Panc1 (cell line): ENCODE results near the gene FAM184B. TPM values are rescaled to one million over a fixed set of nuclear protein-coding genes. Genes with fewer than 3 reads are reported as not detected.

Experiments used
- ATAC-seq: fragments of 200-7000 bp; cut with Tn5 transposase; 2 replicates; pipeline ENCODE4 v1.9.1; 2020; ENCODE audit warnings: mild to moderate bottlenecking, moderate library complexity
- BruUV-seq: library from RNA; stranded (reverse); fragments of 400-500 nt; replicated peaks from 2 replicates; lab custom pipeline; 2021; lab: Mats Ljungman, UMichigan
- CTCF ChIA-PET: fragments of 300-600 bp; sonication (Branson Sonifier 250); formaldehyde crosslinking; loops from one replicate; lab custom pipeline; 2022; ENCODE audit warnings: antibody characterized with exemption; lab: Charles Lee
- POLR2A ChIA-PET: fragments of 300-600 bp; sonication (Branson Sonifier 250); formaldehyde crosslinking; loops from one replicate; lab custom pipeline; 2022; ENCODE audit warnings: antibody characterized with exemption; lab: Charles Lee
- DNase-seq: peaks from one replicate; pipeline ENCODE4 v3.0.0-alpha.2; 2010; ENCODE audit warnings: low read depth, low spot score
- H3K27ac ChIP-seq: 2 replicates; pipeline ENCODE4 v1.5.1; 2011; ENCODE audit warnings: mild to moderate bottlenecking, low read length, inconsistent platforms
- H3K27me3 ChIP-seq: fragments of 200-500 bp; sonication (Bioruptor generic); 2 replicates; pipeline ENCODE4 v1.6.0; 2014; ENCODE audit warnings: low read length, inconsistent platforms; ENCODE audit not compliant: control insufficient read depth, insufficient read depth
- H3K36me3 ChIP-seq: fragments of 200-500 bp; sonication (Bioruptor generic); 2 replicates; pipeline ENCODE4 v1.5.1; 2014; ENCODE audit warnings: inconsistent platforms, mild to moderate bottlenecking, low read length, moderate library complexity; ENCODE audit not compliant: control insufficient read depth, insufficient read depth
- H3K4me1 ChIP-seq: 2 replicates; pipeline ENCODE4 v1.5.1; 2011; ENCODE audit warnings: inconsistent platforms, mild to moderate bottlenecking, low read length, moderate library complexity; ENCODE audit not compliant: control insufficient read depth, insufficient read depth
- H3K4me3 ChIP-seq, 2 experiments: 2 replicates each; pipeline ENCODE4 v1.5.1; 2011 to 2012; ENCODE audit warnings: low read depth in 2 of 2, low read length in 2 of 2, mild to moderate bottlenecking in 2 of 2, inconsistent platforms in 1 of 2, moderate library complexity in 1 of 2
- H3K9me3 ChIP-seq: fragments of 200-500 bp; sonication (Bioruptor generic); 2 replicates; pipeline ENCODE4 v1.5.1; 2014; ENCODE audit warnings: low read depth, mild to moderate bottlenecking, inconsistent platforms, low read length, moderate library complexity; ENCODE audit not compliant: control insufficient read depth, insufficient read depth
- CTCF ChIP-seq: fragments of 450-650 bp; IDR thresholded peaks from 2 replicates; pipeline ENCODE4 v1.5.1; 2017; ENCODE audit warnings: mild to moderate bottlenecking
- POLR2AphosphoS5 ChIP-seq: IDR thresholded peaks from 2 replicates; pipeline ENCODE4 v1.6.1; 2012; ENCODE audit warnings: mild to moderate bottlenecking, low read depth, low read length, moderate library complexity
- REST ChIP-seq, 2 experiments: IDR thresholded peaks; 2 replicates each; pipeline ENCODE4 v1.6.1; 2011 to 2012; ENCODE audit warnings: low read depth in 2 of 2, control low read depth in 1 of 2, low read length in 1 of 2, mild to moderate bottlenecking in 1 of 2, moderate library complexity in 1 of 2; ENCODE audit not compliant: insufficient read depth in 1 of 2
- SIN3A ChIP-seq: IDR thresholded peaks from 2 replicates; pipeline ENCODE4 v1.6.1; 2012; ENCODE audit warnings: low read depth, mild to moderate bottlenecking, low read length, moderate library complexity, borderline replicate concordance; ENCODE audit not compliant: insufficient read depth
- TCF7L2 ChIP-seq: IDR thresholded peaks from 2 replicates; pipeline ENCODE4 v1.6.1; 2011; ENCODE audit warnings: mild to moderate bottlenecking, low read depth, low read length, inconsistent platforms
- in situ Hi-C: cut with HindIII; loops from 2 replicates; pipeline ENCODE4 v1.10.0; 2016; ENCODE audit warnings: low sequenced_read_pairs, low pct_unique_long_range_greater_than_20kb
- intact Hi-C: fragments of 100-400 bp; cut with micrococcal nuclease; formaldehyde crosslinking; loops from one replicate; pipeline ENCODE4 v1.10.0; 2022; ENCODE audit not compliant: unreplicated experiment
- total RNA-seq: library from RNA; stranded (reverse); gene quantifications from one replicate; pipeline ENCODE4 v1.2.1, GENCODE V29; 2021; ENCODE audit not compliant: unreplicated experiment

Gene FAM184B
- total RNA-seq, 1 experiment from 2014 or later, result 0.03 TPM

GRCh38 chr4:17614416-17615299, 166.8 kb downstream of the FAM184B start, which contains the start of gene MED28:
Gene MED28, plus strand, starts transcription at chr4:17614641. Its CDS starts 14 bp downstream, at chr4:17614655.
- Histone ChIP-seq H3K27ac (peak within 1 kb of the TSS; percentile 97), H3K4me1 (no peaks in the 10 kb centered on the region), H3K4me3 (peak within 1 kb of the TSS; percentile 97), H3K36me3 (peaks cover 9% of the 10 kb centered on the region; the same call in 1 of the 2 replicates), H3K27me3 (no peaks in the 10 kb centered on the region), H3K9me3 (no peaks in the 10 kb centered on the region)
- peak; percentile 90; the same call in 1 of the 2 replicates for TF ChIP-seq SIN3A
- TF ChIP-seq CTCF, result no peak
- TF ChIP-seq POLR2AphosphoS5, result peak; percentile 86
- ATAC-seq (peak; percentile 96), DNase-seq (peak; percentile 32)
- intact Hi-C loops (no loop called here), in situ Hi-C loops (no loop called here)
- BruUV-seq, result TSS peak; percentile 93
- POLR2A ChIA-PET, result interaction anchor here (0.5 to 0.6 kb wide), 3 partner anchors 9 to 43 kb away, joined by 4 to 23 read pairs (median 8); no protein-coding TSS in a partner anchor
- CTCF ChIA-PET, result interaction anchor here (0.6 kb wide), 1 partner anchor 100 kb away, joined by 3 read pairs; no protein-coding TSS in a partner anchor

GRCh38 chr4:17613761-17614415, 167.5 kb downstream of the FAM184B start:
- Histone ChIP-seq H3K36me3 (peaks cover 9% of the 10 kb centered on the region; the same call in 1 of the 2 replicates), H3K4me3 (peak overlapping the region; percentile 97), H3K27ac (peak overlapping the region; percentile 97), H3K27me3 (no peaks in the 10 kb centered on the region), H3K4me1 (no peaks in the 10 kb centered on the region), H3K9me3 (no peaks in the 10 kb centered on the region)
- TSS peak; percentile 97 for BruUV-seq
- intact Hi-C loops, result no loop called here
- peak; percentile 85 for ATAC-seq
- ChIA-PET CTCF (no interaction called here), POLR2A (interaction anchor here (0.5 to 0.7 kb wide), 5 partner anchors 10 to 158 kb away, joined by 3 to 23 read pairs (median 6); no protein-coding TSS in a partner anchor)
- in situ Hi-C loops, result no loop called here
- peak; percentile 28 for DNase-seq
- TF ChIP-seq TCF7L2 (no peak), POLR2AphosphoS5 (no peak), REST (IDR thresholded peaks at IDR 0.05; ENCODE audit: insufficient read depth in 1 of 2, low read depth in 2 of 2, low read length in 1 of 2) (no peak), CTCF (no peak), SIN3A (no peak)
